Tibial nerve (tissue), 4 donors: ENCODE measurements around the gene RPS14. TPM values are rescaled to one million over a fixed set of nuclear protein-coding genes. Genes with fewer than 3 reads are reported as not detected.

Experiments
- DNase-seq, 2 donors: peaks; one replicate each; pipeline ENCODE4 v3.0.0-alpha.2; 2019; ENCODE audit warnings: low spot score in 2 of 2
- H3K27ac ChIP-seq, 4 donors: fragments of 200-600 bp; sonication (generic) in 3 of 4; one replicate each; pipeline ENCODE4 v1.5.1; 2017 to 2019; ENCODE audit warnings: mild to moderate bottlenecking in 1 of 4
- H3K27me3 ChIP-seq, 2 donors: fragments of 200-600 bp; sonication (generic) in 1 of 2; one replicate each; pipeline versions ENCODE4 v1.5.1 to v1.6.0; 2017 to 2019
- H3K36me3 ChIP-seq, 3 donors: fragments of 200-600 bp; sonication (generic); one replicate each; pipeline ENCODE4 v1.5.1; 2018 to 2019
- H3K4me1 ChIP-seq, 4 donors: fragments of 200-600 bp; sonication (generic) in 3 of 4; one replicate each; pipeline ENCODE4 v1.5.1; 2017 to 2019
- H3K4me3 ChIP-seq, 4 donors: fragments of 200-600 bp; sonication (generic) in 3 of 4; one replicate each; pipeline ENCODE4 v1.5.1; 2017 to 2019; ENCODE audit warnings: mild to moderate bottlenecking in 1 of 4, moderate library complexity in 1 of 4
- H3K9me3 ChIP-seq, 4 donors: fragments of 200-600 bp; sonication (generic) in 3 of 4; one replicate each; pipeline ENCODE4 v1.5.1; 2017 to 2019
- CTCF ChIP-seq, 5 experiments: fragments of 200-600 bp in 3 of 5; fragments of 450-650 bp in 2 of 5; sonication (generic) in 3 of 5; IDR thresholded peaks; one replicate each; pipeline ENCODE4 v1.5.1; 2016 to 2019; ENCODE audit warnings: antibody characterized with exemption in 5 of 5, mild to moderate bottlenecking in 3 of 5, moderate library complexity in 2 of 5
- EP300 ChIP-seq, 2 donors: sonication (generic); formaldehyde crosslinking; IDR thresholded peaks; one replicate each; pipeline ENCODE4 v1.6.1; 2017; ENCODE audit warnings: antibody characterized with exemption in 2 of 2, mild to moderate bottlenecking in 1 of 2
- POLR2A ChIP-seq, 2 donors: fragments of 450-650 bp; IDR thresholded peaks; one replicate each; pipeline ENCODE4 v1.6.1; 2017; ENCODE audit warnings: antibody characterized with exemption in 2 of 2, mild to moderate bottlenecking in 2 of 2, moderate library complexity in 2 of 2
- WGBS, 2 donors: methylation state at CpG; one replicate each; pipeline ENCODE4 v1.1.5; 2018; 5-methylcytosine and 5-hydroxymethylcytosine counted together
- total RNA-seq, 4 donors: library from RNA; depleted of rRNA; stranded (reverse); fragments of >200 nt; gene quantifications; one replicate each; pipeline ENCODE4 v1.1.0, GENCODE V29; 2016

Gene RPS14
- total RNA-seq, 4 donors from 2014 or later = 2,328 to 3,623 (median 2,710) TPM

GRCh38 chr5:150408231-150408943, 41.2 kb downstream of the RPS14 start:
- 87 to 89% methylated on average over 8 of the region's 8 CpGs for WGBS, 2 donors
- H3K4me1 ChIP-seq = peaks cover 0 to 42% (median 25%) of the 10 kb centered on the region in 4 donors

GRCh38 chr5:150407096-150407720, 42.3 kb downstream of the RPS14 start:
- Histone ChIP-seq H3K27ac (peak overlapping the region in 2 of 4 donors; percentile 91 to 95), H3K27me3 (no peaks in the 10 kb centered on the region), H3K4me3 (peak overlapping the region in 1 of 4 donors; percentile 5), H3K4me1 (peaks cover 0 to 32% (median 21%) of the 10 kb centered on the region in 4 donors), H3K9me3 (no peaks in the 10 kb centered on the region), H3K36me3 (peaks cover 0 to 53% (median 34%) of the 10 kb centered on the region in 3 donors)
- no peak for DNase-seq
- 68 to 71% methylated on average over 13 of the region's 13 CpGs for WGBS, 2 donors
- TF ChIP-seq POLR2A (IDR thresholded peaks at IDR 0.05) = no peak

More at GRCh38 chr5:150408231-150408943, 41.2 kb downstream of the RPS14 start:
- Histone ChIP-seq H3K27ac (peak overlapping the region in 3 of 4 donors; percentile 56 to 95 (median 91)), H3K9me3 (no peaks in the 10 kb centered on the region), H3K4me3 (peak overlapping the region in 2 of 4 donors; percentile 2 to 65), H3K36me3 (peaks cover 0 to 41% (median 29%) of the 10 kb centered on the region in 3 donors), H3K27me3 (no peaks in the 10 kb centered on the region)
- TF ChIP-seq EP300 (IDR thresholded peaks at IDR 0.05) (no peak), POLR2A (IDR thresholded peaks at IDR 0.05) (no peak), CTCF (IDR thresholded peaks at IDR 0.05) (no peak)
- no peak for DNase-seq

- H3K4me1 ChIP-seq = peaks cover 0 to 29% (median 21%) of the 10 kb centered on the region in 4 donors
- WGBS, 2 donors = 74 to 75% methylated on average over 10 of the region's 10 CpGs
- TF ChIP-seq EP300 (IDR thresholded peaks at IDR 0.05) (no peak), CTCF (IDR thresholded peaks at IDR 0.05) (no peak), POLR2A (IDR thresholded peaks at IDR 0.05) (no peak)
- DNase-seq = no peak
- no peaks in the 10 kb centered on the region for H3K27me3 ChIP-seq
- peaks cover 0 to 58% (median 37%) of the 10 kb centered on the region in 3 donors for H3K36me3 ChIP-seq
- no peaks in the 10 kb centered on the region for H3K9me3 ChIP-seq
- H3K4me3 ChIP-seq = no peak overlapping the region
- peak overlapping the region in 1 of 4 donors; percentile 91 for H3K27ac ChIP-seq
These were observed 42.8 kb downstream of the RPS14 start for GRCh38 chr5:150406723-150407095.

GRCh38 chr5:150406103-150406722, 43.3 kb downstream of the RPS14 start:
- WGBS, 2 donors = 73 to 82% methylated on average over 4 of the region's 4 CpGs
- Histone ChIP-seq H3K27me3 (no peaks in the 10 kb centered on the region), H3K36me3 (peaks cover 0 to 63% (median 40%) of the 10 kb centered on the region in 3 donors), H3K9me3 (no peaks in the 10 kb centered on the region), H3K4me3 (no peak overlapping the region), H3K27ac (peak overlapping the region in 1 of 4 donors; percentile 10), H3K4me1 (peaks cover 0 to 28% (median 19%) of the 10 kb centered on the region in 4 donors)
- DNase-seq = no peak
- TF ChIP-seq EP300 (IDR thresholded peaks at IDR 0.05) = no peak
- no peak for TF ChIP-seq POLR2A (IDR thresholded peaks at IDR 0.05)
- TF ChIP-seq CTCF (IDR thresholded peaks at IDR 0.05) = no peak

GRCh38 chr5:150404941-150405816, 44.4 kb downstream of the RPS14 start:
- no peak for DNase-seq
- H3K27ac ChIP-seq = peak overlapping the region in 1 of 4 donors; percentile 10
- peaks cover 0 to 25% (median 13%) of the 10 kb centered on the region in 4 donors for H3K4me1 ChIP-seq
- H3K36me3 ChIP-seq = peaks cover 0 to 73% (median 45%) of the 10 kb centered on the region in 3 donors
- H3K9me3 ChIP-seq = no peaks in the 10 kb centered on the region
- H3K4me3 ChIP-seq = no peak overlapping the region
- no peaks in the 10 kb centered on the region for H3K27me3 ChIP-seq
- WGBS, 2 donors = 79 to 88% methylated on average over 8 to 9 of the region's 9 CpGs
- TF ChIP-seq POLR2A (IDR thresholded peaks at IDR 0.05) = no peak
- TF ChIP-seq EP300 (IDR thresholded peaks at IDR 0.05) = no peak
- TF ChIP-seq CTCF (IDR thresholded peaks at IDR 0.05) = no peak
